ENCODE data around the gene PCCA.

PCCA gene

DNA sequence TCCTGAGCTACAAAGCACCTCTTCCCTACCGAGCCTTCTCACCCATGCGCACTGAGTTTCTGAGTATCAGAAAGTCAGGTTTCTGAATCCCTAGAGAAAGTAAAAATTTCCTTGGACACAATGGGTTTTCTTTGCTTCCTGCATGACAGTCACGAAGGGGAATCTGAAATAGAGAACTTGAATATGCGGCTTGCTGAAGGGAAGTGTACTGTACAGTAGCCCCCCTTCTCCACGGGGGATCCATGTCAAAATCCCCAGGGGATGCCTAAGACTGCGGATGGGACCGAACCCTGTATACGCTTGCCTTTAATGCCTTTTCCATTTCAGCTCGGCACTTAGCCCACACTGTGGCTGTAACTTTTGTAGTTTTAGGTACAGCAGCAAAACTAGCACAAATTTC is 391.8 kb downstream of the PCCA start:
- DNase-seq: no peak

DNA sequence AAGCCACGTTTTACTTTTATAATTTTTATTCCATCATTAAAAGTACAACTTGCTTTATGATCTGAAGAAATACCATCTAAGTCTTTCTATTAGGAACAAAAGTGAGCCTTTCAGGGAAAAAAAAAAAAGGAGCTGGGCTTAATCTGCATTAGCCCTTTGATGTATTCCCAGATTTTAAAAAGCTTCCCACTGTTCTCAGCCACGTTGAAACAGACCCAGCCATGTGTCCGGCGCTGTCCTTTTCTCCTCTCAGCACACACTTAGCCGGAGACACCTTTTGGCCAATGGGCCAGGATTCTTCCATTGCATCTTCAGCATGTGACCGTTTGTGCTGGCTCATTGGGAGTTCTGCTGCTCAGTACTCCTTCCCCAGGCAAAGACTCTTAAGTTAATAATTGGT is 394.2 kb downstream of the PCCA start:
- no peak for DNase-seq

DNA sequence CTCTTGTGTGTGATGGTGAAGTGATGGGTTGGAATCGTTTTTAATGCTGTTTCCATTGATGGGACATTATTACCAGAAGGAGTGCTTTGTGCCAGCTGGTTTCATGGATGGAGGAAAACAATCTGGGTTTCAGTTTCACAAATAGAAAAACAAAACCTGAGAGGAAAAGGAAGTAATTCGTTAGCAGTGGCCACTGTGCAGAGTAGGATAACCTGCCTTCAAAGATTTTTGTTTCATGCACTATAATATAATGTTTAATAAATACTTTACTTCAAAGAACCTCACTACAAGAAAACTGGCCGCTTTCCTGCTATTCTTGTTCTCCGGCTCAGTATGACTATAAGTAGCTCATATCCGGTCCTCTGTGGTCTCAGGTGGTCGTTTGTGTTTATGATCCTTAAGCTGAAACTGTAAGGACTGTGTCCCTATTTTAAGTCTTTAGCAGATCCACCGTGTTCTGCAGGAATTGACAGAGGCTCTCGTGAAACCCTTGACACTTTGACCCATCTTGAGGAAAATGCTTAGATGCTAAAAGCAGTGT is 395.0 kb downstream of the PCCA start:
- DNase-seq: no peak

DNA sequence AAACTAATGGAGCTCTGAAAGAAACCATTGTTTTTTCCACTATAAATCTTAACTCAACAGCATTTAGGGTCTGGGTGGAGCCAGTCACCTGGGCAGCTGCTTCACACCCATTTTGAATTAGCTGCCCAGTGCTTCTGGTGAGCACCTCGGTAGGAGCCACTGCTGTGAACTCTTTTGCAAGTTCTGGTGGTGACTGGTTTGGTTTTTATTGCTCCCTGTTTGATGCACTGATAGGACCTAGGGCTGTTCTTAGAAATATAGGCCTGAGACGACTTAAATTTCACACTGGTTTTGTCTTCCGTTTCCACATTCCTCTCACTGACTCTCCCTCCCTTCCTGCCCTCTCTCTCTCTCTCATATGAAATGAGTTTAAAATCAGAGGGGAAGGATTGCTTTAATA is 395.8 kb downstream of the PCCA start:
- DNase-seq: no peak

DNA sequence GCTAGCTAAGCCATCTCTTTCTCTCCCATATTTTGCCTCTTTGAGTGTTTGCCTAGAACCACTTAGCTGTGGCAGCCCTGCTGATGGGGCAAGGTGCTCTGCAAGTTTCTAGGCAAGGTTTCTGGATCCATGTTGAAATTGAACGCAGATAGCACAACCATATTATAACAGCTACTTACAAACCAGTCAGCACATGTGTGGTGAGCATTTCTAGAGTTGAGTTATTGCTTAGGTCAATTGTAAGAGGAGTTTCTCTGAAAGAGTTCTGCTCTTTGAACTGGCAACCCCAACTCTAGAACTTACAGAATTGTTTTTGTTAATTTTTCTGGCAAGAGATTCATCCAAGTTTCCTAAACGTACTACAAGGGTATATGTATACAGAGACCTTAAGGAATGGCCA is 396.4 kb downstream of the PCCA start:
- DNase-seq: no peak

DNA sequence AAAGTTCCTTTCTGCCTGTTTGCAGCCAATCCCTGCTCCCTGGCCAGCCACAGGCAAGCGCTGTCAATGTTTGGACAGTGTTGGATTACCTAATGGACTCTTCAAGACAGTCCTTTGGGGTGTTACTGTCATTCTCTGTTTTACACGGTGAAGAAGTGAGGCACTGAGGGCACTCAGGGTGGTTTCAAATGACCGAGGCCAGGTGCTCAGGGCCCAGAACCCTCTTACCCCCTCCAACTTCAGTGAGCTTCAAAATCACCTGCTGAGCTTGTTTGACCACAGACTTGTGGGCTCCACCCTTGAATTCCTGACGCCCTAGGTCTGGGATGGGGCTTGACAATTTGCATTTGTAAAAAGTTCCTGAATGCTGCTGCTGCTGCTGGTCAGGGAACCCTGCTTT is 401.8 kb downstream of the PCCA start:
- no peak for DNase-seq

DNA sequence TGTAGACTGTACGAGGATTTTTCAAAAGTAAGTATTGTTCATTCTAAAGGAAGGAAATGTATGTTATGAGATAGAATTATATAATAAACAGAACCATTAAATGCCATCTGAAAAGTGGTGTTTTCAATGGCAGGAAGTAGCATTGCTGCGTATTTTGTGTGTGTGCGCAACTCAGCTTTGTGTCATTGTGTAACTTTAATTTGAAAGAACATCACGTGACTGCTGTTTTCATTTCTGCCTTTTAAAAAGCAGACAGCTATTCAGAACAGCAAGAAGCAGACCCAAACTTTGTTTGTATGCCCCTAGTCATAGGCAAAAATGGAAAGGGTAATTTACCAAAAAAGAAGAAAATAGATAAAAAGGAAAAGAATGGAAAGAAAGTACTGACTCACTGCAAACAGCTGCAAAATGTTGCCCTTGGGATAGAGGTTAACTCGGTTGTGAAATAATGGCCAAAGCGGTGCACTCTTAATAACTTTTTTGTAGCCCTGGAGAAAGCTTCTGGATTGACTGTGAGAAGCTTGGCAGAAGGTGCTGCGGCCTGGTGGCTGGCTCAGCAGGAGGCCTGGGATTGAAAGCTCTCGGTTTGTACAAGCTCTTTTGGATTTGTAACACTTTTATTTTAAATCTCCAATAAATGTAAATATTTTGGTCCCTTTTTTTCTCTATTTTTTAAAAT is 402.4 kb downstream of the PCCA start:
- DNase-seq: no peak

DNA sequence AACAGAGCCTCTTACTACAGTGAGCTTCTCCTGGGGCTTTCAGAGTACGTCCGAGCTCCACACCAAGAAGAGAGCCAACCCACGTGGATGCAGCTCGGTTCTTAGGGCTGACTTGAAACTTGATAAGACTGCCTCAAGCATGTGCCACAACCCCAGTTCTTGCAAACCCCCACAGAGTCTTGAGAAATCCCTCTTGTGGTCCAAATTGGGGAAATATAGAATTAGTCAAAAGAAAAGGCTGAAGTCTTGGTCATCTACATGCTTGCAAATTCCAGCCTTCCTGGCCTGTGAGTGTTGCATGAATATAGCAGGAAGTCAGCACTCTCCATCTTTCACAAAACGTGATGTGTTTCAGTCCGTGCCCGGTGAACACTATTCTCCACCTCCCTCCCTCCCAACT is 404.5 kb downstream of the PCCA start:
- no peak for DNase-seq

DNA sequence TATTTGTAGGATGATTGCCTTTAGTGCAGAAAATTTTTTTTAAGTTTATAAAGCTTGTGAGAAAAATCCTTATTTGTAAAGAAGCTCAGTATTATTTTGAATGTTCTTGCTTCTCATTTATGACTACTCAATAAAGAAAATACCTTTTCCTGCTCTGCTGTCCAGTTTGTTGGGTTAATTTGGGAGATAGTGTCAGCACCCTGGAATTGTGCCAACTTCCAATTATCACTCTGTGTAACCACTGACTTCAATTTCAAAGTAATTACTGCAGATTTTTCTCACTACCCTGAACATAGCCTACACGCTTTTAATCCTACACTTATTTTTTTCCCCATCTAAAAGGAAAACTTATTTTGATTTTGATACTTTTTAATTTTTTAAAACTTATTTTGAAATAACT is 406.6 kb downstream of the PCCA start:
- DNase-seq: no peak

DNA sequence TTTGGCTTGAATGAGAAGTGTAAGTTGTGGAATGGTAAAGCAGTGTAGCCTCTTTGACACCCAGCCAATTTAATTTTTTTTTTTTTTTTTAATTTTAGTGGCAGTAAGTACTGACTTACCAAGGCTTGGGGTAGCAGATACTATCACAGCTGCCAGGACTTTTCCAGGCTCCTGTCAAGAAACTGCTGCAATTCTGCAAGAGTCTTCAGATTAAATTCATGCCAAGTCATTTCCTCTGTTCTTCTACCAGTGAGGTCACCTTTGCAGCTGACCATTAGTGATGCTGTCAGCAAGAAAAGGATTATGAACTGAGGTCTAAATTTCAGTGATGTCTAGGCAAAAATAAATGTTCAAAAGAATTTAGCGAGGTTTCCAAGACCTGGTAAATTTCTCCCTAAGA is 408.5 kb downstream of the PCCA start:
- DNase-seq: peak; percentile 29

DNA sequence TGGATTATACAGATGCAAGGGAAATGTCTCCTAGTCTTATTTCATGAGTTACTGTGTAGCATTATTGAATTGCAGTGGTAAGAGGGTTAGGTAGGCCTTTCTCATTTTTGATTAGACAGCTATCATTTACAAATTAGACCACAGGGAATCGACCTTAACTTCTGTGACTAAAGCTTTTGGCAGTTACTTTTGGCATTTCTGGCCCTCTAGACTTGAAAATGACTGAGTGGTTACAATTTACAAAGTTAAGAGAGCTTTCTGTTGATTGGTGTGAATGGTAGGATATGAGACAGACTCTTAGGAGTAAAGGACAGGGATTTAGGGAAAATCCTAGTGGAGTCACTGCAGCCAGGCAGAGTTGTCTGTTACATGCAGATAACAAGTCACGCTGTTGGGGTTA is 413.6 kb downstream of the PCCA start:
- peak; percentile 55 for DNase-seq

DNA sequence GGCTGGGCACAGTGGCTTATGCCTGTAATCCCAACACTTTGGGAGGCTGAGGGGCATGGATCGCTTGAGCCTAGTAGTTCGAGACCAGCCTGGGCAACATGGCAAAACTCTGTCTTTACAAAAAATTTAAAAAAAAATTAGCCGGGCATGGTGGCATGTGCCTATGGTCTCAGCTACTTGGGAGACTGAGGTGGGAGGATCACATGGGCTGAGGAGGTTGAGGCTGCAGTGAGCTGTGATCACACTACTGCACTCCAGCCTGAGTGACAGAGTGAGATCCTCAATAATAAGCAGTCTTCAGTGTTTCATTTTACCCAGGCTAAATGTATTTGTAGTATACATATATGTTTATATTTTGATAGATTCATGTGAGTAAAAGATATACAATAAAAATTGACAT is 414.7 kb downstream of the PCCA start:
- no peak for DNase-seq

DNA sequence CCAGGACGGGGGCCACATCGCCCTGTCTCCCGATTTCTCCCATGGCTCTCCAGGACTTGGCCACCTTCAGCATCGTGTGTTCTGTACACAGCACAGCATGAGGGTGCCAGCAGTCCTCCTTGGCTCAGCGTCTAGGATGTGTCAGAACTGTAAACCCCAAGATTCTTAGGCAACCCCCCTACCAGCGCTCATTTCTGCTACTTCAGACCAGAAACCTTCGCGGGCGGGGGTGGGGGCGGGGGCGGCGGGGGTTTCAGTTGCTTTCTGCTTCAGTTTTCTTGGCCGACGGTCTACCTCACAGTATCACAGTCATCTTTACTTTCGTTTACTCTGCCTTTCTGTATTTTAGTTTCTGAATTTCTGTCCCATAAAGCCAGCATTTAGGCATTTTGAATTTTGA is 417.3 kb downstream of the PCCA start:
- DNase-seq: no peak

DNA sequence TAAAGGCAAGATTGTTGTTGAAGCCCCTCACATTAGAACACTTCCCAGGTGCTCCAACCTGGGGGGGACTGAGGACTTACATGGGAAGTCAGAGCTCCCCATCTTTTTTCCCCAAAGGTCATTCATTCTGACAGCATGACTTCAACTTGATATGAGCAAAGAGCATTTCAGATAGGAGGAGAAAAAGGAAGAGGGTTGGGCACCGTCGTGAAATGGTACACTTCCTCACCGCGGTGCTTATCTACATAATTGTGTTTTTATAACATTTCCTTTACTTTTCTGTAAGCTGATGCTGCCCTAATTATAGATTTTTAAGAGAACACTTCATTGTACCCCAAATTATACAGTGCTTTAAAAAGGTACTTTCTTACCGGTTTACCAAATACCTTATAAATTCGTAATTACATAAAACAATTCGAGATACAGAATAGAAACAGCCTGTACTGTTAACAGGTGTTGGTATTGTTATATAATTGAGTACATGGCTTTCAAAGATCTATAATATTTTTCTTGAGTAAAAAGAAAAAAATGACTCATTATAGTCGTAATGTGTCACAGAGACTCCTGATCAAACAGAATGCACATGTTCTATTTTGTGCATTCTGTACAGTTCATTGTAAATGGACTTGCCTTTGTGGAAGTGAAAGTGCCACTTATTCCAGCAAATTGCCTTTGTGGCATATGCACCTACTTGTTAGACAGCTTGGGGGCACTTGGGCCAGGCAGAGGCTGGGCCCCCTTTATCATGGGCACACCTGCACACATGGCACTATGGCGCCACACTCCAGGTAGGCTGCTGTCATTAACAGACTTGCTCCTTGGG is 417.9 kb downstream of the PCCA start:
- DNase-seq: no peak

DNA sequence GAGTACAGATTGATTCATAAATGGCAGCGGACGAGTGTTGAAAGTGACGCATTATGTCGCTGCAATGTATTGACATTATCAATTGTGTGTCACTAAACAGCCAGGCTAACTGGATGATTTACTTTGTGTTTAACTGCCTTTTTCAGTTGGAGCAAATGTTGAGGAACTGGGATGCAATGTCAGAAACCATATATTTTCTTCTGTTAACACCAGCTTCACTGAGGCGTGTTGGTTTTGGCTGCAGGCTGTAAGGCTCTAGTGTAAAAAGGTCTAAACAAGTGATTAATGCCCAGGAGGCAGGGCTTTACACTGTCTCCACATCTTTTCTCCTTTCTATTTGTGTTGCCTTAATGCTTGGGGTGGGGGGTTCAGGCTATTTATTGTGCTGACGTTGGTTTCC is 419.6 kb downstream of the PCCA start:
- DNase-seq: no peak

DNA sequence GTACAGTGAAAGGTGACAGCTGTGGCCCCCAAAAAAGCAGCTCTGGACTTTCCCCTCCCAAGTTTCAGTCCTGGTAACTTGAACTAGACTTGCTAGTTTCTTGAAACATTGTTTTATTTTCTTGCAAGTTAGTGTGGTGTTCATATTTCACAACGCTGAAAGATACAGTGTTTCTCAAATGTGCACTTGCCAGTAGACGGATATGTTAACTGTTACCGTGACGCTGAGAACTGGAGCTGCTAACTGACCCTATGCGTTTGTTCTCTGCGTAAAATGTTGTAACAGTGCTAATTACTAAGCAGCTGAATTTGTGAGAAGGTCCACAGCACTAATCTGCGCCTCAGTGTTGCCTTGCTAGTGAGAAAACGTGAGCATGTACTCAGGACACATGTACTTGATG is 420.1 kb downstream of the PCCA start:
- no peak for DNase-seq

DNA sequence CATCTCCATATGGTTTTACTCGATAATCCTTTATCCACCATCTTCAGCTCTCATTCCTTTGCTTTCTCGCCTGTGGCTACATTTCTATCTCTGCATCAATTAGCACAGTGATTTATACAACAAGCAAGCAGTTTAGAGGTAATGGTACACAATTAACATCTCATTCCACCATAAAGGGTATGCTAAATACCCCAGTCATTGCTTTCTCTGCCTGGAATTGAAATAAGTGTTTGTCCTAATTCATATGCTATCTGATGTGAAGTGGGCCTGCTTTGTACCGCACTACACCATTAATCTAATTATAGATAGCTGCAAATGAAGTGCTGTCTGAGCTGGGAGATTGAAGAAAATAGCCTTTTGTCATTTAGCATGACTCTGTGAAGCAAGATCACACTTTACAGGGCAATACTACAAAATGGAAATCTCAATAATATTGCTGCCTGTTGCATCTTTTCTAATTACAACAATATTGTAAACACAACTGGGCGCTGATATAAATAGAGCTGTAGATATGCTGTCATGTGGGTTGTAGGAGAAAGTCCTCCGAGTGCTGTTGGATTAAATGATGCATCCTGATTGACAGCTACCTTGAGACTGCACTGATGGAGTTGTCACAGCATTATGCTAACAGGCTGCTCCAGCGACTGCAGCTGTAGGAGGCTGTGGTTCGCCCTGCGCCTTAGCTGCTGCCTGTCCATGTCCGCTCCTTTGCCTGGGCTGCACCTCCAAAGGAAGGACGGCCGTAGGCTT is 421.5 kb downstream of the PCCA start:
- DNase-seq: no peak

DNA sequence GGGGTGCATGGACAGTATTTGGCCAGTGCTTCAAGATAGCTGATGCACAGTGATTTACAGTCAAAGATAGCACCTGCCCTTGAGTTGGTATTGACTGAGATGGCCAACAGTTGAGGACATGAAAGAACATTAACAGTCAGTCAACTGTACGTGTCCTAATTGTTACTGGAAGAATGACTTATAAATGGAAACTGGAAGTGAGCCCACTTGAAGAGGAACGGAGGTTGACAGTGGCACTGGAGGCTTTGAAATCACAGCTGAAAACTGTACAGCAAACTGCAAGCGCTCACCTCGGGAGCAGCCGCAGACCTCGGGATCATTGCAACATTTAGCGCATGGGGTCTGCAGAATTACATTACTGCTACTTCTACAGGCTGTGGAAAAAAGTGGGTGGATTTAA is 422.6 kb downstream of the PCCA start:
- DNase-seq: no peak

DNA sequence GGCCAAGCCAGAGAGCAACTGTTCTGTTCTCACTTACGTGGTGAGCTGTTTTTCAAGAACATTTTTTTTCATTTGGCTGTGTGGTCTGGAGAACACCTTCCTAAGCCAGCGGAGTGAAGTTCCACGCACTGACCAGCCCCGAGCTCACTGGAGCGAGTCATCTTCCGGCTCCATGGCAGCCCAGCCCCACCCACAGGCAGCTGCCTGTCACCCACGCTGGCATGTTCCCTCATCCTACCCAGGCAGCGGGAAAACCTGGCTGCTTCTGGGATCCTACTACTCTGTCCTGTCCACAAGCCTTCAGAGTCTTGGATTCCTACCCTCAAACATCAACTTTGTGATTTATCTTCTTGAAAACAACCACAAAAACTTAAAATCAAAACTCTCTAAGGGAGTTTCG is 423.5 kb downstream of the PCCA start:
- DNase-seq: peak; percentile 33

DNA sequence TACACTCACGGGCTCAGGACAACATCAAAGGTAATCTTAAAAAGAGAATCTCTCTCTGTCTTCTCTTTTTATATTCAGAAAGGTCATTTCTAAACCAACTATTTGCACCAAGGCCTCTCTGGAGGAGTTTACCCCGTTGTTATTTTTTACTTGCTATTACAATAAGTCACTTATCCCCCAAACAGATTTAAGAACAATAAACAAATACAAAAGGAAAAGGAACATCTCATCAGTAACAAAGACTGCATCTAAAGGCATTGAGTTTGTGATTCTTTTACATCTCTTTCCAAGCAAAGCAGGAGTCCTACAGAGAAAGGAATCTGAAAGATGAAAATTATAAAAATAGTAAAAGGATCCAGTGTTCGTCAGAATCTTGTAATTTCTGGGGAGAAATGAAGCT is 424.3 kb downstream of the PCCA start:
- DNase-seq: no peak

DNA sequence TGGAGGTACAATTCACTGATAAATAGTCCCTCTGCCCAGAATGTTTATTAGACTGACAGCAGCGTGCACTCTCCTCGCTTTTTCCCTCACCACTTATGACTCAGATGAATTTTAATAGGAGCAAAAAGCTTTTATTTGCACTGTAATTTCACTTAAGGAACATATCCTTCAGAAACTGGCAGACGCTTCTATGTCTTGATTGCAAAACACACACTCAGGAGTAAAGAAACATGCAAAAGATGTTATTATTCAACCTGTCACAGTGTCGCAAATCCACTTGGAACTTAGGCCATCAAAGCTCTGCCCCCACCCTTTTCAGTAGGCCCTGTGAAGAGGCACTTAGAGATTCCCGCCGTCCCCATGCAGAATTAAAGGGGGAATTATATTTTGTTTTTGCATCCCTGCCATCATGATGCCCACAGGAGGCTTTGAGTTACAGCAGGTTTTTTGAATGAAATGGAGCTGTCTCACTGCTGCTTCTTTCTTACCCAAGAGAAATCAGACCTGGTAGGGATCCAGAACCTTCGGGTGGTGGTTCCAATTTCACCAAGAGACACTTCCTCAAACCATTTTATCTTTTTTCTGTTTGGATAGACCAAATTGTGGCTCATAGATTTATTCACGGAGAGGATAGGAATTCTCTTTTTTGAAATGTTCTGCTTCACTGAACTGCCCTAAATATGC is 425.2 kb downstream of the PCCA start:
- no peak for DNase-seq

DNA sequence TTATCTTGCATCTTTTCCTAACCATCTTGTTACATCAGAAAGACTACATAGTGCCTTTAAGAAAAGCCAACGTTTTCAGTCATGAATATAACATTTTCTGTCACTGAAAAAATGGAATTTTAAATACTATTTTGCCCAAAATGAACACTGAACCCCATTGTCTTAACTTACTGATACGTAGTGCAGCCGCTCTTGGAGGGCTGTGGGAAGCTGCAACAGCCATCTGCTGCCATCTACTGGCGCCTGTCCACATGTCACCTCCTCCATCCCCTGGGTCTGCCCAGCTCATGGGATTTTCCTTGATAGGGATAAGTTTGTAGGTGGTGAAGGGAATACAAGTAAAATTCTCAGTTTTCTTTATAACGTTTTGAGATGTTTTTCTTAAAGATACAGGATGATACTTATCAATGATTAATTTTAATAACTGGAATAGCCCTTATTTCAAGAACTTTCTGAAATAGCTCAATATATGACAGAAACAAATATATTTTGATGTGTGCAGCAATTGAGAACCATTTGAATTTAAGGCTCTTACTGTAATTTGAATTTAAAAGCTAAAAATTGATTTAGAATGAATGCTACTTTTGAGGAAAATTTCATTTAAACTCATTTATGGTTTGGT is 426.0 kb downstream of the PCCA start:
- DNase-seq: peak; percentile 68

DNA sequence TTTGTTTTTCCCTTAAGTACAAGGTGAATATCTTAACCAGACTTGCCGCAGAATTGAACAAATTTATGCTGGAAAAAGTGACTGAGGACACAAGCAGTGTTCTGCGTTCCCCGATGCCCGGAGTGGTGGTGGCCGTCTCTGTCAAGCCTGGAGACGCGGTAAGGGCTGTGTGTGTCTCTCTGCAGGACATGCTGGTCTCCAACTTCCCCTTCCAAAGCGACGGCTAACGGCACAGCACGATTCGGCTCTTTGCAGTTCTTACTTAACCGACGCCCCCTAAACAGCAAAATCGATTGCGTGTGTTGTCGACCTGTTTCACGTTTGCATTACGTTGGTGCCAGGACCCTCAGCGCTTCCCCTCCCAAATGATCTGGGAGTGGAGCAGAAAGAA is 426.5 kb downstream of the PCCA start:
- no peak for DNase-seq

Measured in fibroblast of skin of right biceps (primary cell).